OCI-LY1 (cell line): Measurements from ENCODE around the gene SDK1.

ENCODE experiments used
- EZH2 ChIP-seq: fragments of 200-600 bp; sonication (generic), shearing (Covaris generic); IDR thresholded peaks from 2 replicates; pipeline ENCODE4 v1.8.0; 2017; ENCODE audit warnings: borderline replicate concordance, mixed run types, mild to moderate bottlenecking, antibody characterized with exemption, low read length, moderate library complexity, mixed read lengths
- TF ChIP-seq, protein P1 (sequence below): fragments of 200-600 bp; sonication (generic), shearing (Covaris generic); IDR thresholded peaks from 2 replicates; pipeline ENCODE4 v1.5.1; 2017; ENCODE audit warnings: mild to moderate bottlenecking, antibody characterized with exemption, low read length, moderate library complexity, mixed read lengths

- TF ChIP-seq, protein P1, sequence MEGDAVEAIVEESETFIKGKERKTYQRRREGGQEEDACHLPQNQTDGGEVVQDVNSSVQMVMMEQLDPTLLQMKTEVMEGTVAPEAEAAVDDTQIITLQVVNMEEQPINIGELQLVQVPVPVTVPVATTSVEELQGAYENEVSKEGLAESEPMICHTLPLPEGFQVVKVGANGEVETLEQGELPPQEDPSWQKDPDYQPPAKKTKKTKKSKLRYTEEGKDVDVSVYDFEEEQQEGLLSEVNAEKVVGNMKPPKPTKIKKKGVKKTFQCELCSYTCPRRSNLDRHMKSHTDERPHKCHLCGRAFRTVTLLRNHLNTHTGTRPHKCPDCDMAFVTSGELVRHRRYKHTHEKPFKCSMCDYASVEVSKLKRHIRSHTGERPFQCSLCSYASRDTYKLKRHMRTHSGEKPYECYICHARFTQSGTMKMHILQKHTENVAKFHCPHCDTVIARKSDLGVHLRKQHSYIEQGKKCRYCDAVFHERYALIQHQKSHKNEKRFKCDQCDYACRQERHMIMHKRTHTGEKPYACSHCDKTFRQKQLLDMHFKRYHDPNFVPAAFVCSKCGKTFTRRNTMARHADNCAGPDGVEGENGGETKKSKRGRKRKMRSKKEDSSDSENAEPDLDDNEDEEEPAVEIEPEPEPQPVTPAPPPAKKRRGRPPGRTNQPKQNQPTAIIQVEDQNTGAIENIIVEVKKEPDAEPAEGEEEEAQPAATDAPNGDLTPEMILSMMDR: no peak
- TF ChIP-seq EZH2: no peak
These were observed 858.1 kb downstream of the SDK1 start for GRCh38 chr7:4159154-4159501.
